IPS-18a (cell line): ENCODE results near the gene RAPSN.

Source experiments
- H3K27ac ChIP-seq: one replicate; pipeline ENCODE4 v1.5.1; 2013; ENCODE audit warnings: low read length
- H3K27me3 ChIP-seq: one replicate; pipeline ENCODE4 v1.6.1; 2013; ENCODE audit warnings: mild to moderate bottlenecking, low read length; ENCODE audit not compliant: control insufficient read depth, insufficient read depth
- H3K36me3 ChIP-seq: one replicate; pipeline ENCODE4 v1.6.1; 2013; ENCODE audit warnings: low read depth, low read length; ENCODE audit not compliant: control insufficient read depth
- H3K4me1 ChIP-seq: one replicate; pipeline ENCODE4 v1.6.1; 2013; ENCODE audit warnings: low read depth, low read length; ENCODE audit not compliant: control insufficient read depth
- H3K4me3 ChIP-seq: one replicate; pipeline ENCODE4 v1.5.1; 2013; ENCODE audit warnings: low read length
- H3K9ac ChIP-seq: one replicate; pipeline ENCODE4 v1.6.1; 2013; ENCODE audit warnings: mild to moderate bottlenecking, low read length, moderate library complexity
- H3K9me3 ChIP-seq: one replicate; pipeline ENCODE4 v1.6.1; 2013; ENCODE audit warnings: low read depth, low read length; ENCODE audit not compliant: control insufficient read depth

RAPSN gene

DNA sequence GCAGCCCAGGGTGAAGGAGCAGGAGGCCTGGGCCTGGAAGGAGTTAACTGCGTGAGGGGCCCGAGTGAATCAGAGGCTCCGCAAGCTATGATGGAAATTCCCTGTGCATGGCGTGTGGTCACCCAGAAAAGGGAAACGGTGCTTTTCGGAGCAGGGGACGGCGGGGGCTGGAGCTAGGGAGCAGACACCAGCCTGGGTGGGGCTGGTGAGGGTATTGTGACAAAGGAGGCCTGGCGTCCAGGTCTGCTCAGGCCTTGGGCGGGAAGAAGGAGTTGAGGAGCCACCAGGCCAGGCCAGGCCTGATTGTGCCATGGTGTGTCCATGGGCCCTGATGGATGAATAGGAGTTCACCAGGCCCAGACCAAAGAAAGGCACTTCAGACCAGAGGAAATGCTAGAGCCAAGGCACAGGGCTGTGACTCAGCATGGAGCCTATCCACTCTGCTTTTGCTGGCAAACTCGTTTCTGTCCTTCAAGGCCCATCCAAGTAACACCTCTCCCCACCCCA, 57.8 kb downstream of the RAPSN start:
- Histone ChIP-seq H3K27ac (no peak overlapping the region), H3K9me3 (no peaks in the 10 kb centered on the region), H3K36me3 (no peaks in the 10 kb centered on the region), H3K27me3 (no peaks in the 10 kb centered on the region), H3K4me1 (no peaks in the 10 kb centered on the region), H3K9ac (no peak overlapping the region), H3K4me3 (no peak overlapping the region)

- Histone ChIP-seq H3K4me1 (no peaks in the 10 kb centered on the region), H3K36me3 (no peaks in the 10 kb centered on the region), H3K9ac (no peak overlapping the region), H3K27me3 (no peaks in the 10 kb centered on the region), H3K9me3 (no peaks in the 10 kb centered on the region), H3K27ac (no peak overlapping the region), H3K4me3 (no peak overlapping the region)
These were observed 58.5 kb downstream of the RAPSN start for GRCh38 chr11:47390422-47390760.

- H3K9ac ChIP-seq: no peak overlapping the region
- H3K4me3 ChIP-seq: no peak overlapping the region
These were observed 59.1 kb downstream of the RAPSN start for GRCh38 chr11:47389577-47390421.

GRCh38 chr11:47388697-47389576, 60.0 kb downstream of the RAPSN start:
- Histone ChIP-seq H3K36me3 (no peaks in the 10 kb centered on the region), H3K9ac (no peak overlapping the region), H3K9me3 (no peaks in the 10 kb centered on the region), H3K4me1 (no peaks in the 10 kb centered on the region), H3K27ac (no peak overlapping the region), H3K27me3 (no peaks in the 10 kb centered on the region), H3K4me3 (no peak overlapping the region)

More at GRCh38 chr11:47389577-47390421, 59.1 kb downstream of the RAPSN start:
- Histone ChIP-seq H3K36me3 (no peaks in the 10 kb centered on the region), H3K27ac (no peak overlapping the region), H3K27me3 (no peaks in the 10 kb centered on the region), H3K9me3 (no peaks in the 10 kb centered on the region), H3K4me1 (no peaks in the 10 kb centered on the region)

GRCh38 chr11:47387944-47388696, 60.8 kb downstream of the RAPSN start:
- Histone ChIP-seq H3K9ac (no peak overlapping the region), H3K27me3 (no peaks in the 10 kb centered on the region), H3K4me3 (no peak overlapping the region), H3K36me3 (no peaks in the 10 kb centered on the region), H3K9me3 (no peaks in the 10 kb centered on the region), H3K4me1 (no peaks in the 10 kb centered on the region), H3K27ac (no peak overlapping the region)
